Measurements from ENCODE around the gene IPCEF1.

The IPCEF1 gene

DNA sequence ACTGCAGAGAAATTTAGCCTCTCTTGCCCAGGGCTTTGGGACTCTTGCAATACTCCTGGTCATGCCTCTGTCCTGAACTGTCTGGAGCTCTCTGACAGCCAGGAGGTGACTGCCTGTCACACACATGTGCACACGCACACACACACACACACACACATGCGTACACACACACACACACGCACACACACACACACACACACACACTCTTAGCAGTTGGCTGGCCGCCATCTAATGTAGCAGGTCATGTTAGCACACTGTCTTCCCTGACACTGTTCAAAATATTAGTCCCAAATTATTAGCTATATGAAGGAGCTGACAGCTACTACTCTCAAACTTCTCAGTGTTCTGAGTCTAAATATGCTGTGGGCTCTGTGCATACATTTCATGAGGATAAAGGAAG lies 60.9 kb downstream of the IPCEF1 start:
- no peak for DNase-seq (ENCODE audit: low read depth in 2 of 2, low spot score in 1 of 2)

GRCh38 chr6:154292855-154293519 lies 63.6 kb downstream of the IPCEF1 start:
- no peak for DNase-seq (ENCODE audit: low read depth in 2 of 2, low spot score in 1 of 2)

DNA sequence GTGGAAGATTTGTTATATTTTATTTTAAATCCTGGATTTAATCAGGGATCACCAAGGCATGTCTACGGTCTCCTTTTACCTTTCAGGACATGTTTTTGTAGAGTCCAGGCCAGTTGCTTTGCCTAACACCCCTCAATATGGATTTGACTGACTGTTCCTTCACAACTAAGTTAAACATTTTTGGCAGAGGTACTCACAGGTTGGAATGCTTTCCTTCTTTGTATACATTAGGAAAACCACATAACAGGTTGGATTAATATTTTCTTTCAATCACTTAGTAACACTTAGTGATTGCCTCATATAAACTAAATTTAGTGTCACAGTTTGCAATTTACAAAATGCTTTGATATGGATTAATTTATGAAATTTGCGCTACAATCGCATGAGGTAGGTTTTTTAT lies 64.5 kb downstream of the IPCEF1 start:
- DNase-seq (ENCODE audit: low read depth in 2 of 2, low spot score in 1 of 2): no peak

DNA sequence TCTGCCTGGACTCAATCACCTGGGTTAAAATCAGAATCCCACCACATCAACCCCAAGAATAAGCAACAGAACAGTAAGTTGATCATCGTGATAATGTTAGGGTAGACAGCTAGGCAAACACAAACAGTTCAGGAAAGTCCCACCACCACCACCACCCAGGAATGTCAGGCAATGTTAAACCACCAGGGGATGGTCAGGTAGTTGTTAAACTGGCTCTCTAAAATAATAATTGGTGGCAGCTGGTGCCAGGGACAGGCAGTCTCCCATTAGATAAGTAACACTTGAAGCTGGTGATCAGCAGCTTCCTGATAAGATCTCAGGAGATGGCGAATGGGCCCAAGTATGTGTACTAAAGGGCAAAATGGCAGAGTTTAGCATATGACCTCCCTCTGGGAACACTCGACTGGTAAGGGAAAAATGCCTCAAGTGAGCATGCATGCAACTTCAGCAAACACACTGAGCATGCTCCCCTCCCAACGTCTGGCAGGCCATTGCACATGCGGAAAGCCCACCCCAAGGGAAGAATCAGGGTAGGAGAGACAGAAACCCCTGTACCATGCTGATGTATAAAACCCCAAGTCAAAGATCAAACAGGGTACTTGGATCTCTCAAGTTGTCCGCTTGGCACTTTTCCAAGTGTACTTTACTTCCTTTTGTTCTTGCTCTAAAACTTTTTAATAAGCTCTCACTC lies 66.6 kb downstream of the IPCEF1 start:
- no peak for DNase-seq (ENCODE audit: low read depth in 2 of 2, low spot score in 1 of 2)

GRCh38 chr6:154285826-154286225 lies 70.8 kb downstream of the IPCEF1 start:
- no peak for DNase-seq (ENCODE audit: low read depth in 2 of 2, low spot score in 1 of 2)

- no peak for DNase-seq (ENCODE audit: low read depth in 2 of 2, low spot score in 1 of 2)
These were observed 72.2 kb downstream of the IPCEF1 start for GRCh38 chr6:154284313-154284853.

- DNase-seq (ENCODE audit: low read depth in 2 of 2, low spot score in 1 of 2): no peak
These were observed 76.1 kb downstream of the IPCEF1 start for GRCh38 chr6:154280521-154280920.

DNA sequence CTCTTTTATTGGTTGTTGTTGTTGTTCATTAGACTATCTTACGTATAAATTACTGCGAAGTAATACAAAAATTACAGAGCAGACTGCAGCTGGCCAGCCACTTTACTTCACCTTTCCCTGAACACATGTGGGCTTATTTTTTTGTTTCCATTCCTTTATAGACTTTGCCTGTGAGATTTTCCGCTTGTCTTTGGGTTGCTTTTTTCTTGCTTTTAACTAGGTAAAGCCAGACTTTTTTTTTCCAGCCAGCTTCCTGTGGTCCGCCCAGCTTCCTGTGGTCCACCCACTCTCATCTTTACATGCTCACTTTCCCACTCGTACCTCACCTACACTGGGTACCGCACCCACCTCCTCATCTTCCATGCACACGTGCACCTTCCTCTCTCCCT lies 79.0 kb downstream of the IPCEF1 start:
- DNase-seq (ENCODE audit: low read depth in 2 of 2, low spot score in 1 of 2): peak in 1 of 2 donors; percentile 19

DNA sequence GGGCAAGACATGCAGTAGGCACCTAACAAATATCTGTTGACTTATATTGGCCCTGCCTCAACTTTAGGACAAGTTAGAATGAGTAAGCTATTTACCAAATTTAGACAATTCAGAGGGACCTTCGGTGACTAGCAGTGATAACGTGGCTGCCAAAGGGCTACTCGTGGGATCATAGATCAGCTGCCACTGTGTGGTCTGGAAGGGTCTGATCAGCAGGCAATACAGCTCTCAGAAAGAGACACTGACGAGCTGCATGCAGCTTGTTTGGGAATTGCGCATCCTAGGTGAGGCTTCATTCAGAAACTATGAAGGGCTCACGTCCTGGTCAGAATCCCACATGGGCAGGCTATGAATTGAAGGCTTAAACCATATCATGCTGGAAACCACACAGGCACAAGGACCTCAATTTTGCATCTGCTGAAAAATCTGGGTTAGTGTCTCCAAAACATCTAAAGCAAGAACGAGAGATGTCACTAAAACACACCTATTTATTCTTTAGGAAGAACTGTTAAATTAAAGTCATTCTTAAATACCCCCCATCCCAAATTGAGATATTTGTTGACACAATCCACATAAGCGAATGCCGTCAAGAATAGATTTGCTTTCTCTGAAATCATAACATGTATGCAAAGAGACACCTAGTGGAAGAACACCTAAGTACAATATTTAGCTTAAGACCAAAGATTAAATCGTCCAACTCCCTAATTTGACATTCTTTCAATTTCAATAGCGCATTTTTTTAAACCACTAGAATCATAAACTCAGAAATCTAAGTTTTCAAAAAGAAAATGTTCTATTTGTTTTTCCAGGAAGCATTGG lies 79.6 kb downstream of the IPCEF1 start:
- DNase-seq (ENCODE audit: low read depth in 2 of 2, low spot score in 1 of 2): no peak

- no peak for DNase-seq (ENCODE audit: low read depth in 2 of 2, low spot score in 1 of 2)
These were observed 82.4 kb downstream of the IPCEF1 start for GRCh38 chr6:154274168-154274567.

DNA sequence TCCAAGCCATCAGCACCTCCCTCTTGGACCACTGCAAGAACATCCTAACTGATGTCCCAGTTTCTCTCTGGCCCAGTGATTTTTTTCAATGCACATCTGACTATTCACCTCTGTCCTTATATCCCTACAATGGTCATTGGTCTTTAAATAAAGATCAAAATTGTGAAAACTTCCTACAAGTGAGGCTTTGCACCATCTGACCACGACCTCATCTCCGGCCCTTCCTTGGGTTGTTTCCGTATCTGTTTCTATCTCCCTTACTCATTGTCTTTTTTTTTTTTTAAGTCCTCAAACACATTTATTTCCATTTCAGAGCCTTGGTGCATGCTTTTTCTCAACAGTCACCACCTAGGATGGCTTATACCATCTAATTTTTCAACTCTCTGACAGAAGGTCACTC lies 88.1 kb downstream of the IPCEF1 start:
- DNase-seq (ENCODE audit: low read depth in 2 of 2, low spot score in 1 of 2): no peak

DNA sequence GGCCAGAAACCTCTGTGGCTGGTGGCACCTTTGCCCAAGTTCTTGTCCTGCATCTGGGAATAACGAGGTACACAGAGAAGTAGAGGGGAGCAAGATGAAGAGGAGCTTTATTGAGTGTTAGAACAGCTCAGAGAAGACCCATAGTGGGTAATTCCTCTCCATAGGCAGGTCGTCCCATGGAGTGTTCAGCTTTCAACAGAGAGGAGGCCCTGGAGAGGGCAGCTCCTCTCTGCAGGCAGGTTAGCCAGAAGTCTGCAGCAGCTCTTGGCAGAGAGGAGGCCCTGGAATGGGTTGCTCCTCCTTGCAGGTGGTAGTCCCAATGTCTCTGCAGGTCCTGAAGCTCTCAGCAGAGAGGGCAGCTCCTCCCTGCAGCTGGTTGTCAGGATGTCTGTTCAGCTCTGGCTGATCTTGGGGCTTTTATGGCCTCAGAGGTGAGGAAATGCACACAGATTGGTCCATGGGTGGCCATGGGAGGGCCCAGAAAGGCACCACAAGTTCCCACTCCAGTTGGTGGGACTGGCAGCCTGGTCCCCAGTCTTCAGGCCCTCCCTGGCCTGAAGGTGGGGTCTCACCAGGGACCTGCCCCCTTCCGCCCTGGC lies 89.0 kb downstream of the IPCEF1 start:
- no peak for DNase-seq (ENCODE audit: low read depth in 2 of 2, low spot score in 1 of 2)

GRCh38 chr6:154266560-154267099 lies 90.0 kb downstream of the IPCEF1 start:
- DNase-seq (ENCODE audit: low read depth in 2 of 2, low spot score in 1 of 2): no peak

GRCh38 chr6:154261688-154262397 lies 94.8 kb downstream of the IPCEF1 start:
- DNase-seq (ENCODE audit: low read depth in 2 of 2, low spot score in 1 of 2): no peak

GRCh38 chr6:154258064-154258757 lies 98.4 kb downstream of the IPCEF1 start:
- no peak for DNase-seq (ENCODE audit: low read depth in 2 of 2, low spot score in 1 of 2)

DNA sequence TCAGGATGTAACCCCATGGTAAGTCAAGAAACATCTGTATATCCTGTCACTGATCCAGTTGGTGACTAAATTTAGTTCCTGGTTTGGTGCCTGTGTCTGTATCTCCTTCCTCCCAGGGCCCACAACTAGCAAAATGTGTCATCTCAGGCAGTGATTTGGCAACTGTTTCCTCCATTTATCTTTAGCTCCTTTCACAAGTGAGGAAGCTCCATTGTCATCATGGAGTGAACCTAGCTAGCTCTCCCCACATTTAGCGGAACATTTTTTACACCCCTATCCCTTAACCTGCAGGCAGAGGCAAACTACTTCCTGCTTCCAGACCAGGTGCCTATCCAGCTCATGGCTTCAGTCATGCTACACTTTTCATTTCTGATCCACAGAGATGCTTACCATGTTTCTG lies 99.5 kb downstream of the IPCEF1 start:
- no peak for DNase-seq (ENCODE audit: low read depth in 2 of 2, low spot score in 1 of 2)

DNA sequence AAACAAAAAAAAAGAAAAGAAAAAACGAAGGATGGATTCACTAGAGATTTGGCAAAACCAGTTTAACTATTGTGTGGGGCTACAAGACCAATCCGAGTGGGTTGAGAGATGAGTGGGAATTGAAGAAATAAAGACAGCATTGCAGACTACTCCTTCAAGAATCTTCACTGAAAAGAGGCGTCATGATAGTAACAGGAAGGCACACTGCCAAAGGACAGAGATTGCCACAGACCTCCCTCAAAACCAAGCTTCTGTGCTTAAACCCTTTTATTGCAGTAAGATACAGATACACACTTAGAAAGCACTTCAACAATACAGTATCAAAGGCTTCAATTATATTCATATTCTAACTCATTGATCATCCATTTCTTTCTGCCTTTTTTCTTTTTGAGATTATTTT lies 103.9 kb downstream of the IPCEF1 start:
- no peak for DNase-seq (ENCODE audit: low read depth in 2 of 2, low spot score in 1 of 2)

DNA sequence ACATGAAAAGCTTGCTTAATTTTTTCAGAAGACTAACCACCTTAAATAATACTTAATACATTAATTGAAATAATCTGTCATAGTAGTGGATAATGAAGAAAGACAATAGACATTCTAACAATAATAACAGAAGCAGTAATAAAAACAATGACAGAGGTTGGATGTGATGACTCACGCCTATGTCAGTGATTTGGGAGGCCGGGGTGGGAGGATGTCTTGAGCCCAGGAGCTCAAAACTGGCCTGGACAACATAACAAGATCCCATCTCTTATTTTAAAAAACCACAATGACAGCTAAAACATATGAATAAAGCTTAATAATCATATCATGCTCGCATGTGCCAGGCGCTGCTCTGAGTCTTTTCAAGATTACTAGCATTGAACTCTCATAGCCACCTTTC lies 105.5 kb downstream of the IPCEF1 start:
- DNase-seq (ENCODE audit: low read depth in 2 of 2, low spot score in 1 of 2): no peak

DNA sequence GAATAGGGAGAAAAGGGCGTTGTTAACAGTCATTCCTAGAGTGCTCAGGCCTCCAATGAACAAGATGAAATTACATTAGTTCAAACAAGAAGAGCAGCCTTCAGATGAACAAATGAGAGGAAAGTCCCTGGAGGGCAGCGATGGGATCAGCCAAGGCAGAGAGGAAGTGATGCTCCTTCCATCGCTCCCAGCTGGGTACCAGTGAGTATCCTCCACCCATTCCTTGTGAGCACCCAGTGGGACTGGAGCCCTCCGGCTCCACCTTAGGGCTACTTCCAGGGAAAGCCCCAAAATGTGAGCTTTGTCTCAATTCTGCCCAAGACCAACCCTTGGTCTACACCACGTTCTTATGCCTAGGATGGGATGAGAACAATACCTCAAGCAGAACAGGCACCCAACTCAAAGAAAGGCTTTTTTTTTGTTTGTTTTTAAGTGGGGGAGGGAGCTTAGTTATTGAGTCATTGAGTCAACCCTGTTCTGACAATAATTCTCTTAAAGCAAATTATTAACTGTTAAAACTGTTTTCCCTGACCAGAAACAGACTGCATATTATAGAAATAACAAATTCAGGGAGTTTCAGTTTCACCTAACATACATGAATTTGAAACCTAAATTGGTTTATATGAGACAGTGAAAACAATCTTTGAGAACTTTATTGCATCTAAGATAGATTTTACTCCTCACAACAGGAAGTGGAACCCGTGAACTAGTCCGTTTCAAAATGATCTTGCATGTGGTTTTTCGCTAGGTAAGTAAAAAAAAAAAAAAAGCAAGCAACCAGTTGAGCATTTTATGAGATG lies 106.9 kb downstream of the IPCEF1 start:
- DNase-seq (ENCODE audit: low read depth in 2 of 2, low spot score in 1 of 2): no peak
